ENCODE measurements around the gene FAAP100. TPM values are rescaled to one million over a fixed set of nuclear protein-coding genes. Genes with fewer than 3 reads are reported as not detected.

Gene FAAP100
- total and polyA plus RNA-seq, 8 donors, result 23.0 to 33.7 (median 28.3) TPM

GRCh38 chr17:81576621-81577277, 24.6 kb upstream of the FAAP100 start:
- Histone ChIP-seq H3K9me3 (no peaks in the 10 kb centered on the region), H3K36me3 (peaks cover 0 to 91% of the 10 kb centered on the region in 2 donors), H3K4me1 (peaks cover 8 to 29% of the 10 kb centered on the region in 2 donors), H3K27me3 (no peaks in the 10 kb centered on the region), H3K27ac (peak overlapping the region; percentile 42 to 63), H3K4me3 (no peak overlapping the region)
- intact Hi-C loops (cut with DNase I), result no loop called here
- no peak for TF ChIP-seq CTCF (IDR thresholded peaks at IDR 0.05)
- DNase-seq (peak in 1 of 4 donors; percentile 68), ATAC-seq (peak; percentile 77)

GRCh38 chr17:81575836-81576235, 23.7 kb upstream of the FAAP100 start:
- Histone ChIP-seq H3K4me1 (peaks cover 8 to 29% of the 10 kb centered on the region in 2 donors), H3K4me3 (no peak overlapping the region), H3K36me3 (peaks cover 0 to 91% of the 10 kb centered on the region in 2 donors), H3K27me3 (no peaks in the 10 kb centered on the region), H3K9me3 (no peaks in the 10 kb centered on the region), H3K27ac (no peak overlapping the region)
- intact Hi-C loops (cut with DNase I), result no loop called here
- DNase-seq (no peak), ATAC-seq (peak; percentile 12)
- no peak for TF ChIP-seq CTCF (IDR thresholded peaks at IDR 0.05)

GRCh38 chr17:81574643-81574956, 22.4 kb upstream of the FAAP100 start:
- Histone ChIP-seq H3K36me3 (peaks cover 0 to 91% of the 10 kb centered on the region in 2 donors), H3K27ac (no peak overlapping the region), H3K9me3 (no peaks in the 10 kb centered on the region), H3K4me3 (no peak overlapping the region), H3K27me3 (no peaks in the 10 kb centered on the region), H3K4me1 (peaks cover 8 to 29% of the 10 kb centered on the region in 2 donors)
- ATAC-seq, result no peak
- TF ChIP-seq CTCF (IDR thresholded peaks at IDR 0.05), result no peak
- DNase-seq, result no peak
- intact Hi-C loops (cut with DNase I), result no loop called here

- Histone ChIP-seq H3K4me1 (peaks cover 8 to 29% of the 10 kb centered on the region in 2 donors), H3K9me3 (no peaks in the 10 kb centered on the region), H3K27me3 (no peaks in the 10 kb centered on the region), H3K4me3 (no peak overlapping the region), H3K36me3 (peaks cover 0 to 91% of the 10 kb centered on the region in 2 donors), H3K27ac (no peak overlapping the region)
- ATAC-seq (no peak), DNase-seq (no peak)
- intact Hi-C loops (cut with DNase I), result no loop called here
- no peak for TF ChIP-seq CTCF (IDR thresholded peaks at IDR 0.05)
Measured at GRCh38 chr17:81573794-81574642, 21.9 kb upstream of the FAAP100 start.

GRCh38 chr17:81572563-81573168, 20.5 kb upstream of the FAAP100 start:
- intact Hi-C loops (cut with DNase I), result no loop called here
- H3K27me3 ChIP-seq, result no peaks in the 10 kb centered on the region
- H3K4me3 ChIP-seq, result no peak overlapping the region
- H3K36me3 ChIP-seq, result peaks cover 0 to 91% of the 10 kb centered on the region in 2 donors
- H3K9me3 ChIP-seq, result no peaks in the 10 kb centered on the region
- TF ChIP-seq CTCF (IDR thresholded peaks at IDR 0.05), result no peak
- no peak overlapping the region for H3K27ac ChIP-seq
- H3K4me1 ChIP-seq, result peaks cover 9 to 23% of the 10 kb centered on the region in 2 donors
- no peak for ATAC-seq
- peak in 1 of 4 donors; percentile 37 for DNase-seq
